KMS-11 (cell line): ENCODE data around the gene PLD1.

Source experiments
- H2AFZ ChIP-seq: fragments of 200-600 bp; sonication (generic); 2 replicates; pipeline ENCODE4 v1.6.1; 2016; ENCODE audit warnings: antibody characterized with exemption, mixed run types, low read depth
- H3K27ac ChIP-seq: fragments of 200-600 bp; sonication (generic); 2 replicates; pipeline ENCODE4 v1.6.1; 2016; ENCODE audit warnings: mild to moderate bottlenecking, mixed run types
- H3K27me3 ChIP-seq: fragments of 200-600 bp; sonication (generic); 2 replicates; pipeline ENCODE4 v1.6.1; 2017; ENCODE audit warnings: mild to moderate bottlenecking, low read depth, mixed run types, moderate library complexity; ENCODE audit not compliant: insufficient read depth
- H3K36me3 ChIP-seq: fragments of 200-600 bp; sonication (generic); 2 replicates; pipeline ENCODE4 v1.6.1; 2017; ENCODE audit warnings: mild to moderate bottlenecking, mixed run types; ENCODE audit not compliant: insufficient read depth
- H3K4me1 ChIP-seq: fragments of 200-600 bp; sonication (generic); 2 replicates; pipeline ENCODE4 v1.6.1; 2016; ENCODE audit warnings: mild to moderate bottlenecking, low read depth, mixed run types; ENCODE audit not compliant: poor library complexity, severe bottlenecking
- H3K4me2 ChIP-seq: fragments of 200-600 bp; sonication (generic); 2 replicates; pipeline ENCODE4 v1.7.0; 2016; ENCODE audit warnings: mild to moderate bottlenecking, mixed run types
- H3K4me3 ChIP-seq: fragments of 200-600 bp; sonication (generic); IDR thresholded peaks from 2 replicates; pipeline ENCODE4 v1.6.1; 2017; ENCODE audit warnings: low read depth, low read length, mixed read lengths; ENCODE audit not compliant: insufficient read depth
- H3K79me2 ChIP-seq: fragments of 200-600 bp; sonication (generic); 2 replicates; pipeline ENCODE4 v1.6.1; 2016; ENCODE audit warnings: low read depth, mixed run types; ENCODE audit not compliant: insufficient read depth
- H3K9ac ChIP-seq: fragments of 200-600 bp; sonication (generic); 2 replicates; pipeline ENCODE4 v1.6.1; 2016; ENCODE audit warnings: mild to moderate bottlenecking, mixed run types
- H4K20me1 ChIP-seq: fragments of 200-600 bp; sonication (generic); 2 replicates; pipeline ENCODE4 v1.6.1; 2016; ENCODE audit warnings: mild to moderate bottlenecking, mixed run types; ENCODE audit not compliant: insufficient read depth
- CTCF ChIP-seq: fragments of 200-600 bp; sonication (generic); conservative IDR thresholded peaks from 2 replicates; pipeline ENCODE4 v1.6.1; 2017; ENCODE audit warnings: low read depth, mild to moderate bottlenecking, antibody characterized with exemption, low read length, moderate library complexity, mixed read lengths

PLD1 gene

DNA sequence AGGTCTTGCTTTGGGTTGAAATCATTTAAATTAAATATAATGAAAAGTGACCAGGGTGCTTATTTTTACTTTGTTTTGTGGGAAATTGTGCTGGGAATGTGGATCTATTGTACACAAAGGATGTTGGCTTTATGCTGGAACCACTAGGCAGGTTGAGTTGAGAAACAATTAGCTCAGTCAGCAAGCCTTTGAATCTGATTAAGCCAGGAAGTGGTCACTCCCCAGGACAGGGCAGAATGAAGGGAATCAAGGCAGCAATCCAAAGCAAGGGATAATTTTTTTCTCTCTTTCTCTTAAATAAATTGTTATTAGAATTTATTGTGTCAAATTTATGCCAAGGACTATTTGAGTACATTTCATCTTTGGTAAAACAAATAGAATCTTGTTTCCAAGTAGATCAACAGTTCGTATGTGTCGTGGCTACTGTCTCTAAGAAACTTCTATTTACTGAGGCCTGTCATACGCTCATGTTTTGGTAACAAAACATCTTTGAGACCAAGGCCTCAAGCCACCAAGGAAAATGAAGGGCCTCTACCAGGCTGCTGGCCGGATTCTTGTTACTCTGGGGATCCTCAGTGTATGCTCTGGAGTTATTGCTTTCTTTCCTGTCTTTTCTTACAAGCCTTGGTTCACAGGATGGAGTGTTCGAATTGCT lies 32.7 kb upstream of the PLD1 start, which contains the start of gene TMEM212:
Gene TMEM212, plus strand, starts transcription at position 486 of the 655 bp plus-strand sequence. Its CDS starts 35 bp downstream, at position 521.
- Histone ChIP-seq H3K79me2 (no peaks in the 10 kb centered on the region), H3K27ac (no peak within 1 kb of the TSS), H3K4me2 (no peak within 1 kb of the TSS), H3K9ac (no peak within 1 kb of the TSS), H3K36me3 (no peaks in the 10 kb centered on the region), H3K4me3 (no peak within 1 kb of the TSS), H3K4me1 (no peaks in the 10 kb centered on the region), H3K27me3 (no peaks in the 10 kb centered on the region), H4K20me1 (no peaks in the 10 kb centered on the region), H2AFZ (no peak within 1 kb of the TSS)
- TF ChIP-seq CTCF = no peak

- H3K4me1 ChIP-seq = no peaks in the 10 kb centered on the region
- no peaks in the 10 kb centered on the region for H3K79me2 ChIP-seq
- TF ChIP-seq CTCF = no peak
- no peaks in the 10 kb centered on the region for H4K20me1 ChIP-seq
- no peak overlapping the region for H3K9ac ChIP-seq
- H3K4me3 ChIP-seq = no peak overlapping the region
- no peak overlapping the region for H2AFZ ChIP-seq
- H3K4me2 ChIP-seq = no peak overlapping the region
- H3K27me3 ChIP-seq = no peaks in the 10 kb centered on the region
- no peaks in the 10 kb centered on the region for H3K36me3 ChIP-seq
- H3K27ac ChIP-seq = no peak overlapping the region
Measured at GRCh38 chr3:171841620-171842000, 31.3 kb upstream of the PLD1 start.

- no peaks in the 10 kb centered on the region for H3K27me3 ChIP-seq
- no peaks in the 10 kb centered on the region for H3K79me2 ChIP-seq
- H3K4me1 ChIP-seq = no peaks in the 10 kb centered on the region
- H3K4me2 ChIP-seq = no peak overlapping the region
- no peaks in the 10 kb centered on the region for H4K20me1 ChIP-seq
- no peak overlapping the region for H2AFZ ChIP-seq
- H3K9ac ChIP-seq = no peak overlapping the region
- TF ChIP-seq CTCF = no peak
- H3K36me3 ChIP-seq = no peaks in the 10 kb centered on the region
- H3K27ac ChIP-seq = no peak overlapping the region
- no peak overlapping the region for H3K4me3 ChIP-seq
Measured at GRCh38 chr3:171840811-171841619, 30.7 kb upstream of the PLD1 start.

DNA sequence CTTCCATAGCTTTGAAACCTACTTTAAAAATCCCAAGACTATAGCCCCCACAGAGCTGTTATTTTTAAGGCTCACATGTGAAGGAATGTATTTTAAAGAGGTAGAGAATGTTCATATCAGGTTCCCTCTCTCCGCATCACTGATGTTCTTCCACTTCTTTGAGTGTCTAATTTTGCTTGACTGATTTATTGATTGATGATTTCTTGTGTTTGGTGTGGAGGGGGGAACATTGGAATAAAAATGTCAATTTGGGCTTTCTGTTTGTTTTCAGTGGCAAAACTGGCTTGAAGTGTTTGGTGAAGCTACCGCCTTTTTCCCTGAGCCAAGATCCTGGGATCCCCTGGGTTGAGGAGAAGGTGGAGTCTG lies 30.1 kb upstream of the PLD1 start:
- no peak for TF ChIP-seq CTCF
- Histone ChIP-seq H3K27ac (no peak overlapping the region), H3K4me1 (no peaks in the 10 kb centered on the region), H2AFZ (no peak overlapping the region), H3K36me3 (no peaks in the 10 kb centered on the region), H3K4me3 (no peak overlapping the region), H3K4me2 (no peak overlapping the region), H3K9ac (no peak overlapping the region), H4K20me1 (no peaks in the 10 kb centered on the region), H3K79me2 (no peaks in the 10 kb centered on the region), H3K27me3 (no peaks in the 10 kb centered on the region)
